ENCODE data around the gene TNS4.
"Not testable (repeated sequence)": the region's sequence is repeated elsewhere in the genome, so short reads cannot be mapped to it uniquely, and the experiment has no call there.

TNS4 gene

DNA sequence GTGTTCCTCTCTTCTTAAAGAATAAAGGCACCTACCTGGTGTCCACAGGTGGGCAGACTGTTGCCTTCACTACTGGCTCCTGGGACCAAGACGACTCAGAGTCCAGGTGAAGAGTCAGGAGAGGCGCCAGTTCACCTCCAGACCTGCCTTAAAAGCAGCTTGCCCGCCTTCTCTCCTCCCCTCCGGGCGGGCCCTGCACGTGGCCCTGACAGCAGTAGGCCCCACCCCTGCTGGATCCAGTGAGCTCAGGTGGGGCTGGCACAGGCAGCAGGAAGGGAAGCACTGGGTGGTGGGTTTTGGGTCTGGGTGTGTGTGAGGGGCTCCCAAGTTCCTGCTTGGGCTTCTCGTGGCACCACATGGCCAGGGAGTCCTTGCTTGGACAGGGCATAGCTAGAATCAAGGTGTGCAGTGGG is at the start of gene TNS4:
TNS4 (minus strand) TSS at position 125 of the 413 bp plus-strand sequence. CDS start 5,198 bp downstream, outside the sequence.
- DNase-seq, result no peak

GRCh38 chr17:40550608-40551007 is 49.2 kb upstream of the TNS4 start:
- DNase-seq, result peak in 1 of 2 experiments; percentile 17

GRCh38 chr17:40548982-40549685 is 47.7 kb upstream of the TNS4 start:
- peak in 1 of 2 experiments; percentile 16 for DNase-seq

GRCh38 chr17:40548491-40548981 is 47.1 kb upstream of the TNS4 start:
- no peak for DNase-seq

- DNase-seq, result no peak
These were observed 46.5 kb upstream of the TNS4 start for GRCh38 chr17:40547785-40548478.

DNA sequence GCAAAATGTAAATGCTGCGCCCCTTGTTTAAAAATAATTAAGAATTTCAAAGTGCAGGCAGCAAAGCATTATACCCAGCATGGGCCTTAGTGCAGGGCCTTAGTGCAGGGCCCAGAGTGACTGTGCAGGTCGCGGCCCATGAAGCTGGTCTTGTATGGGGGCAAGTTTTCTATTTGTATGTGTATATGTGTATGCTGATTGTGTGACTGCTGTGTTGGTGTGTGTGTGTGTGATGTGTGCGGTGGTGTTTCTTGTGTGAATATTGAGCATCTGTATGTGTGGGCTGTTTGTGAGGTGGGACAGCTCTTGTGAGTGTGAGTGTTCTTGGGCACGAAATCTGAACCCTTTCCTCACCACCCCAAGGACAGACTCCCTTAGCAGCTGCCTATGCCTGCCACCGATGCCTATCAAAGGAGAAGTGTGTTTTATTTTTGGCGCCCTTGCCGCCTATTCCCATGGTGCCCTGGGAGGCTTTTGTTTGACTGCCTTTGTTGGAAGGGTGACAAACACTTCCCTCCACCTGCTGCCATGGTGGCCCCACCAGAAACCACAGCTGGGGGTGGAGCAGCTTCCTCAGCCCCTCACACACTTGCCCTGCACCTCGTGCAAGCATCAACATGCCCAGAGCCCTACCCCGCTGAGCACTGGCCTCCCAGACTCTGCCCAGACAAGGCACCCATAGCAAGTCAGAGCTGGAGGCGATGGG is 45.8 kb upstream of the TNS4 start:
- DNase-seq, result peak; percentile 48 to 61

GRCh38 chr17:40546497-40546896 is 45.1 kb upstream of the TNS4 start:
- DNase-seq, result not testable (repeated sequence)

DNA sequence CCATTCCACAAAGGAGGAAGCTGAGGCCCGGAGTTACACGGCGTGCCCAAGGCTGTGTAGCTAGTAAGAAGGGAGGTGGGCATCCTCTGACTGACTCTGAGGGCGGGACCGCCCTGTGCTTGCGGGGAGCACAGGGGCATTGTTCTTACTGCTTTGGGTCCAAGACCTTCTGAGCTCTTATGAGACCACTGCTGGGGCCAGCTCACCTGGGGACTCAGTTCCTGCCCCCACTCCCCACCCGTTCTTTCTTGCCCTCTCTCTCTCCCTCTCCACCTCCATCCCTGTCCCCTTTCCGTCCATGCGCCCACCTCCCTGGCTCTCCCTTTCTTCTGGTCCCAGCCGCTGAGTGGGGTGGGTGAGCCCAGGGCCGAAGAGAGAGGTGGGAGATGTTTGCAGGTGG is 44.2 kb upstream of the TNS4 start:
- no peak for DNase-seq

GRCh38 chr17:40542558-40543411 is 41.4 kb upstream of the TNS4 start:
- peak; percentile 65 to 75 for DNase-seq

GRCh38 chr17:40541873-40542557 is 40.6 kb upstream of the TNS4 start:
- peak in 1 of 2 experiments; percentile 42 for DNase-seq

DNA sequence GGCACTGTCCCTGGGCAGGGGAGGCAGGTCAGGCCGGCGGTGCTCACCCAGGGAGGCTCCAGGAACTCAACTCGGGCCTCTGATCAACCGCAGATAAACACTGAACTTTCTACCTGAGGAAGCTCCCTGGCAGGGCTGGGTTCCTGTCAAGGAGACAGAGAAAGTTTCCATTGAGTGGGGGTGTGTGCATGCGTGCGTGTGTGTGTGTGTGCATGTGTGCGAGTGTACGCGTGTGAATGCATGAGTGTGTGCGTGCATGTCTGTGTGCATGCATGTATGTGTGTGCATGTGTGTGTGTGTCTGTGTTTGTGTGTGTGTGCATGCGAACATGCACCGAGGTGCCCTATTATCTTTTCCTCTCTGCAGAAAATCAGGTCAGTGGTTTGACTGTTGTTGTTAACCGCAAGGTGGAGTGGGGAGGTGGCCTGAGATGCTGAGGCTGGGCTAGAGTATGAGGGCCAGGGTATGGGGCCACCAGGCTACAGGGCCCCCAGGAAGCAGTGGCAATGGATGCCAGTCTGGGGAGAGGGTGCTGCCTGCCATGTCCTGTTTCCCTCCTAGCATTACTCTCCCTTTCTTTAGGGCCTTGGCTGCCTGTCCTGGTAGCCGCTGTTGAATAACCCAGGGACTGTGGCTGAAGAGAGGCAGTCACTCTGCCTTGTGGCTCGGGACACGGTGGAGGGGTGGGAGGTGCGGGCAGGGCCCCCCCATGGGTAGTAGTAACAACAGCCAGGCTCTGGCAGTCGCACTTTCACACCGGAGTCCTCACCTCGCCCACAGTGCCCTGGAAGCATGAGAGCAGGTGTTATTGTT is 39.8 kb upstream of the TNS4 start:
- DNase-seq, result peak; percentile 72 to 76

DNA sequence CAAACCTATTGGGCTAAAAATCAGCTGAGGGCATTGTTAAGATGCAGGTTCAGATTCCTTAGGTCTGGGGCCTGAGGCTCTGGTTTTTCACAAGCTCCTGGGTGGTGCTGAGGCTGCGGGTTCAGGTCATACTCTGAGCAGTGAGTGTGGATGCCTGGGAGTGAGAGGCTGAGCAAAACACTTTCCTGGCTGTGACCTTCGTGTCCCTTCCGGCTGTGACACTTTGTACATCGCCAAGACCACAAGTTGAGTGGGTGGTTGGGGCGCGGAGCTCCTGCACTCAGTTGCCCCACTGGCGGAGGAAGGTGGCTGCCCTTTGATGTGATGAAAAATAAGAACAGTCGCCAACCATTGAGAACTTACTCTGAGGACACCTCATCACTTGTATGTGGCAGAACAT is 39.0 kb upstream of the TNS4 start:
- DNase-seq, result peak; percentile 75 to 83

DNA sequence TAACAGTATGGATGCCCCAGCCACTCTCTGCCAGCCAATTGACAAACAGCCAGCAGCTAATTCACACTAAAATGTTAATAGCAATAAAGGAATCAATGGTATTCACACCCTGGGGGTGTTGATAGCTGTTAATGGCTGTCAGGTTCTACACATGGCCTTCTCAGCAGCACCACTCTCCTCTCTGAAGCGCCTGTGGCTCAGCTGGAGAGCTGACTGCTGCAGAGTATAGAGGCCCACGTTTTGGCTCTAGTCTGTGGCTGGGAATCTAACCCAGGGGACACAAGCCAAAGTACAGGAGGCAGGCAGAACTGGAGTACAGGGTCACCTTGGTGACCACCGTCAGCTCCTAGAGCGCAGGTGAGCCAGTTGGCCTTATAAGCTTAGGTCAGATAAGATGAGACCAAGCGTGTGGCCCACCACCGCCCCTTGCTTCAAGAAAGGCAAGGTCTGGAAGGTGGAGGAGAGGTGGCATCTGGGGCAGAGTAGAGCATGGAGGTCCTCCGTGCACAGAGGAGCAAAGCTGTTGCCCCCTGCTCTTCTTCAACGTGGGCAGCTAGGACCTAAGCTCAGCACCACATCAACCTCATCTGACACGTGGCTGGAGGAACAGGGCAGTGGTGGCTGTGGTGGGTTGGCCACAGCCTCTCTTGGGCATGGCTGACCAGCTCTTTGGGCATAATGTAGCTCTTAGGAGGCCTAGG is 38.4 kb upstream of the TNS4 start:
- DNase-seq, result no peak

DNA sequence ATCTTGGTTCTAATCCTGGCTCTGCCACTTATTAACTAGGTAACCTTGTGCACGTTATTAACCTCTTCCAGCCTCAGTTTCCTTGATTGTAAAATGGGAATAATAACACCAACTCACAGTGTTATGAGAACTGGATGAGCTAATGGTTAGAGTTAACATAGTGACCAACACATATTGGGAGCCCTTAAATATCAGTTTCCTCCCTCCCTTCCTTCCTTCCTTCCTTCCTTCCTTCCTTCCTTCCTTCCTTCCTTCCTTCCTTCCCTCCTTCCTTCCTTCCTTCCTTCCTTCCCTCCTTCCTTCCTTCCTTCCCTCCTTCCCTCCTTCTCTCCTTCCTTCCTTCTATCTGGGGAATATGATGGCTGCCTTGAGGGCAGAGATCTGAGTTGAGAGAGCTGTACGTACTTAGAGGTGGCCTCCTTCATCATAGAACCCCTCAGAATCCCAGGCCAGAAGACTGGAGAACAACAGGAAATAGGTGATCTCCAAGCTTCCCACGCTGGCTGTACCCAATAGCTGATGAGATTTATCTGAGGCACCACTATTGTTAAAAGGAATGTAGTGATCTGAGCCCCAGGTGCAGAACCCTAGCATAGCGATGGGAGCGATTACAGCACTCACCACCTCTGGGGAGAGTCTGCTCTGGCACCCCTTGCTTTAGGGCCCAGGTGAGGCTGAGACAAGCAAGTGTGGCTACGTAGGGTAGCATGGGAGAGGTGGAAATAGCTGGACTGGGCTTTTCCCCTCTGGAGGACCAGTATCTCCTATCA is 37.7 kb upstream of the TNS4 start:
- no peak for DNase-seq

DNA sequence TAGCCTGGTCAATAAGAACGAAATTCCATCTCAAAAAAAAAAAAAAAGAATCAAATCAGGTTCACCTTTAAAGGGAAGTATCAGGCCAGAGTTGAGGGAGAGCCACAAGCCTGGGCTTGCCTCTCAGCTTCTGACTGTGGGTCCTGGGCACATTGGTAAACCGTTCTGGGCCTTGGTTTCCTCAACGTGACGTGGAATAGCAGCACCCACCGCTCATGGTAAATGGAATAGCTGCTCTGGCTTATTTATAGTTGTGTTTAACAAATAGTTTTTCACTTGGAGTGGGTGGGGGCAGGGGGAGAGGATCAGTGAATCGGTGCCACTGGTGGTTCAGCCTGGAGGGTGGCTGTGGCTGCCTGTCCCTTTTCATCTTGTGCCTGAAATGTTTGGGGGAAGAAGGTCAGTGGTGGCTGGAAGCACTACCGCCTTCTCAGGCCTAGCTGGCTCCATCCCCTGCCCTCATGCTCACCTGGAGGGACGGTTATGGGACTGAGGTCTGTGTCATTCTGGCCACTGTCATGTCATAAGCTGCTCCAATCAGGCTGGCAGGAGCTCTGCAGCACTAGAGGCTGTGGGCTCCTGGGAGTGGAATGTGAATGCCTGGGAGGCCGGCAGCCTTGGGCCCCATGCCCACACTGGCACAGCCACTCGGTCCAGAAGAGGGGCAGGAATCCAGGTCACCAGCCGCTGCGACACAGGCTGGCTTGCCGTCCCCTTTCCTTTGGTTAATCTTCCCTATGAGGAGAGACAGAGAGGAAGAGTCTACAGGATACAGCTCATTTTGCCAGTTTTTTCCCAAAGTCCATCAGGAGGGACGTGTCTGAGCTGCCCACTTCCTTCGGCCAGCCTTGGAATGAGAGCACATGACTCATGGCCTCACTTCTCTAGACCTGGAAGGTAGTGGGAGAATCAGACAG is 36.9 kb upstream of the TNS4 start:
- DNase-seq, result no peak

DNA sequence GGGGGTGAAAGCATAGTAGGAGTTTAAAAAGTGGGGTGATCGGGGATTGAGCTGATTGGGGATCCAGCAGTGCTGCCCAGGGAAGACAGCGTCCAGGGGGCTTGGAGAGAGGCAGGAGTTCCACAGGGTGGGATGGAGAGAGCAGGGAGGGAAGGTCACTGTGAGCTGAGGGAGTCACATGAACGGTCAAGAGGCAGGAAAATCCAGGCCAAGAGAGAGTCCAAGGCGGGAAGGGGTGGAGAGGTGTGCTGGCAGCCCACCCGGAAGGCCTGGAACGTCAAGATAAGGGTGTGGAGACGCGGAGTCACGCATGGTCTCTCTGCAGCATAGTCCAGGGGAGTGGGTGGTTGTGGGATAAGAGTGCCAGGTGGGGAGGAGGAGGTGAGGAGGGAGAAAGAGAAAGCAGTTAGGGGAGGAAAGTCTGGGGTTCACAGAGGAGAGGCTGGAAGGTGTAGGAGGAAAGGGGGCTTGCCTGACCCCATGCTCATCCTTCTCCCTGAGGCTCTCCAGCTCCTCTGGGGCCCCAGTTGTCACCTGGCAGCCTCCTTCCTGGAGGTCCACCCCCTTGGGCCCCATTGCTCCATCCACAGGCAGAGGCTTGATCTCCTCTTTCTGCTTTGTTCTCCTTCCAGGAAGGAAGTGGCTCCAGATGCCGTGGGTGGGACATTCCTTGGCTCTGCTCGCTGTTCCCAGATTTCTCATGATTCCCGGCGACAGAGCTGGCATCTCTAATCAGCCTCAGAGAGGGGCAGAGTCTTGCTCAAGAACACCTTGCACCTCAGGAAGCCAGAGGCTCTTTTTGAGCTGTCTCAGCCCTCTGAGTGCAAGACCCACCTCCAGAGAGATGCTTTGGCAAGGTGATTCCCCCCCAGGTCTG is 35.1 kb upstream of the TNS4 start:
- DNase-seq, result no peak

- no peak for DNase-seq
These were observed 34.5 kb upstream of the TNS4 start for GRCh38 chr17:40535924-40536294.

DNA sequence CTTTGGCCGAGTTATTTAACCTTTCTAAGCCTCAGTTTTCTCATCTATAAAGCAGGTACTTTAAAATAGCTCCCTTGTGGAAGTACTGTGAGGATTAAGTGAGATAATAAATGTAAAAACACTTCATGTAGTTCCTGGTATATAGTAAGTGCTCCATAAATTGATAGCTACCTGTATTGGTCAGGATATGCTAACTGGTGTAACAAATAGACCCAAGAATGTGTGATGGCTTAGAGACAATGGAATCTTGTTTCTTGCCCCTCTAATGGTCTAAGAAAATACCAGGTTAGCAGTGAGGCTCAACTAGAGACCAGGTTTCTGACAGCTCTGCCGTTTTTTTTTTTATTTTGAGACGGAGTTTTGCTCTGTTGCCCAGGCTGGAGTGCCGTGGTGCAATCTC is 34.0 kb upstream of the TNS4 start:
- DNase-seq, result no peak

Measured in activated CD4-positive, alpha-beta T cell treated with anti-CD3 and anti-CD28 coated beads, Interleukin-2, amount 50 U/mL, for 48 hours (primary cell).